MCF 10A (cell line): ENCODE results near the gene AK6. TPM values are rescaled to one million over a fixed set of nuclear protein-coding genes. Genes with fewer than 3 reads are reported as not detected.

Source experiments
- BruUV-seq: library from RNA; stranded (reverse); fragments of 400-500 nt; replicated peaks from 2 replicates; lab custom pipeline; 2021; lab: Mats Ljungman, UMichigan
- CTCF ChIA-PET: fragments of 300-600 bp; sonication (Branson Sonifier 250); formaldehyde crosslinking; extraction: SDS; loops from one replicate; lab custom pipeline; 2021; ENCODE audit warnings: antibody characterized with exemption, inconsistent platforms; lab: Yijun Ruan, JAX
- POLR2A ChIA-PET: fragments of 300-600, 350-650 bp; sonication (Branson Sonifier 250); formaldehyde crosslinking; extraction: SDS; loops from one replicate; lab custom pipeline; 2020; ENCODE audit warnings: antibody characterized with exemption, inconsistent platforms; lab: Yijun Ruan, JAX
- DNase-seq: peaks from one replicate; pipeline ENCODE4 v3.0.0-alpha.2; 2018; ENCODE audit not compliant: unreplicated experiment
- H3K27ac Mint-ChIP-seq: one replicate; pipeline ENCODE4 v1.8.0; 2022; ENCODE audit warnings: mild to moderate bottlenecking, low read depth, mixed read lengths; ENCODE audit not compliant: unreplicated experiment
- H3K27me3 Mint-ChIP-seq: one replicate; pipeline ENCODE4 v1.8.0; 2022; ENCODE audit warnings: mixed read lengths; ENCODE audit not compliant: insufficient read depth, unreplicated experiment
- H3K36me3 Mint-ChIP-seq: one replicate; pipeline ENCODE4 v1.8.0; 2022; ENCODE audit warnings: mild to moderate bottlenecking, moderate library complexity, mixed read lengths; ENCODE audit not compliant: insufficient read depth, unreplicated experiment
- H3K4me1 Mint-ChIP-seq: one replicate; pipeline ENCODE4 v1.8.0; 2022; ENCODE audit warnings: mixed read lengths; ENCODE audit not compliant: insufficient read depth, unreplicated experiment
- H3K4me3 Mint-ChIP-seq: one replicate; pipeline ENCODE4 v1.8.0; 2022; ENCODE audit warnings: mild to moderate bottlenecking, moderate library complexity, mixed read lengths; ENCODE audit not compliant: unreplicated experiment
- H3K9me3 Mint-ChIP-seq: one replicate; pipeline ENCODE4 v1.8.0; 2022; ENCODE audit warnings: mixed read lengths; ENCODE audit not compliant: unreplicated experiment
- intact Hi-C: fragments of 100-400 bp; cut with micrococcal nuclease; formaldehyde crosslinking; loops from 2 replicates; pipeline ENCODE4 v1.14.1; 2022
- total RNA-seq: library from RNA; stranded (reverse); gene quantifications from 2 replicates; pipeline ENCODE4 v1.2.3, GENCODE V29; 2022
- TF ChIP-seq, protein P1 (sequence below): fragments of 200-600 bp; IDR thresholded peaks from one replicate; pipeline ENCODE4 v1.8.0; 2022; ENCODE audit warnings: antibody characterized with exemption, mild to moderate bottlenecking; ENCODE audit not compliant: unreplicated experiment

The AK6 gene
- total RNA-seq, 1 experiment from 2014 or later = 52.4 TPM

DNA sequence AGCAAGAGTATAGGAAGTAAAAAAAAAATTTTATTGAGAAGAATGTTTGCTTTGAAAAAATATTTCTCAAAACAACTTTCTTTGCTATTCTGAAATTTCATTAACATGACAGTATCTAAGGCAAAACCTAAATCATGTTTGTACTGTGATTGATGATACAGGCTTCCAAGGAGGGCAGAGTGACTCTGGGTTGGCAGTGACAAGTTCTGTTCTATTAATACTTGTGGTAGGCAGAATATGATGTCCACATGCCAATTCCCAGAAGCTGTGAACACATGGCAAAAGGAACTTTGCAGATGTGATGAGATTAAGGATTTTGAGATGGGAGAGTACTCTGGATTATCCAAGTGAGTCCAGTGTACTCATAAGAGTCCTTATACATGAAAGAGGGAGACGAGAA, 53.3 kb downstream of the AK6 start:
- Mint-ChIP-seq H3K27me3 (no peaks in the 10 kb centered on the region), H3K9me3 (no peaks in the 10 kb centered on the region), H3K4me3 (no peak overlapping the region), H3K27ac (no peak overlapping the region), H3K4me1 (no peaks in the 10 kb centered on the region), H3K36me3 (peaks cover 28% of the 10 kb centered on the region)
- TF ChIP-seq, protein P1, sequence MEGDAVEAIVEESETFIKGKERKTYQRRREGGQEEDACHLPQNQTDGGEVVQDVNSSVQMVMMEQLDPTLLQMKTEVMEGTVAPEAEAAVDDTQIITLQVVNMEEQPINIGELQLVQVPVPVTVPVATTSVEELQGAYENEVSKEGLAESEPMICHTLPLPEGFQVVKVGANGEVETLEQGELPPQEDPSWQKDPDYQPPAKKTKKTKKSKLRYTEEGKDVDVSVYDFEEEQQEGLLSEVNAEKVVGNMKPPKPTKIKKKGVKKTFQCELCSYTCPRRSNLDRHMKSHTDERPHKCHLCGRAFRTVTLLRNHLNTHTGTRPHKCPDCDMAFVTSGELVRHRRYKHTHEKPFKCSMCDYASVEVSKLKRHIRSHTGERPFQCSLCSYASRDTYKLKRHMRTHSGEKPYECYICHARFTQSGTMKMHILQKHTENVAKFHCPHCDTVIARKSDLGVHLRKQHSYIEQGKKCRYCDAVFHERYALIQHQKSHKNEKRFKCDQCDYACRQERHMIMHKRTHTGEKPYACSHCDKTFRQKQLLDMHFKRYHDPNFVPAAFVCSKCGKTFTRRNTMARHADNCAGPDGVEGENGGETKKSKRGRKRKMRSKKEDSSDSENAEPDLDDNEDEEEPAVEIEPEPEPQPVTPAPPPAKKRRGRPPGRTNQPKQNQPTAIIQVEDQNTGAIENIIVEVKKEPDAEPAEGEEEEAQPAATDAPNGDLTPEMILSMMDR = no peak
- no TSS peak for BruUV-seq
- intact Hi-C loops = no loop called here
- CTCF ChIA-PET = no interaction called here
- POLR2A ChIA-PET = no interaction called here
- DNase-seq = no peak

DNA sequence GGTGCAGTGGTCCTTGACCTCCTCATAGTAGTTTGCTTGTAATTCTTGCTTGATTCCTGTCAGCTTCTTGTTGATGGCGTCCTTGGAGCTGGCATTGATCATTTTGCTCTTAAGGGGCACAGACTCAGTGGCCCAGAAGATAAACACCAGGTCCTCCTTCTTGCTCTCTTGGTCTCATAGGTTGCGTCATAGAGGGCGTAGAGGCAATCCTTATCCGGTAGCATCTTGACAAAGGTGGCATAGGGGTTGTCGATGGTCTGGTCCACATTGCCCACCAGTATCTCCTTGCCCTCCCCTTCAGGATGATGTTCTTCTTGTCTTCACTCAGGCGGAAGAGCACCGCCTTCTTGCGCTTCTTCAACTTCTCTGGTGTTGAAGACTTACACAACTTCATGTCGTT, 55.9 kb downstream of the AK6 start:
- Mint-ChIP-seq H3K27ac (no peak overlapping the region), H3K4me3 (no peak overlapping the region), H3K9me3 (no peaks in the 10 kb centered on the region), H3K27me3 (no peaks in the 10 kb centered on the region), H3K36me3 (peaks cover 19% of the 10 kb centered on the region), H3K4me1 (no peaks in the 10 kb centered on the region)
- intact Hi-C loops = no loop called here
- CTCF ChIA-PET = no interaction called here
- POLR2A ChIA-PET = no interaction called here
- TF ChIP-seq, protein P1 = no peak
- no TSS peak for BruUV-seq
- no peak for DNase-seq

- Mint-ChIP-seq H3K4me1 (no peaks in the 10 kb centered on the region), H3K9me3 (no peaks in the 10 kb centered on the region), H3K27me3 (no peaks in the 10 kb centered on the region), H3K4me3 (no peak overlapping the region), H3K36me3 (peaks cover 13% of the 10 kb centered on the region), H3K27ac (no peak overlapping the region)
- BruUV-seq = no TSS peak
- ChIA-PET CTCF (no interaction called here), POLR2A (no interaction called here)
- TF ChIP-seq, protein P1 = no peak
- no peak for DNase-seq
- intact Hi-C loops = no loop called here
These were observed 56.7 kb downstream of the AK6 start for GRCh38 chr5:69312459-69313160.

DNA sequence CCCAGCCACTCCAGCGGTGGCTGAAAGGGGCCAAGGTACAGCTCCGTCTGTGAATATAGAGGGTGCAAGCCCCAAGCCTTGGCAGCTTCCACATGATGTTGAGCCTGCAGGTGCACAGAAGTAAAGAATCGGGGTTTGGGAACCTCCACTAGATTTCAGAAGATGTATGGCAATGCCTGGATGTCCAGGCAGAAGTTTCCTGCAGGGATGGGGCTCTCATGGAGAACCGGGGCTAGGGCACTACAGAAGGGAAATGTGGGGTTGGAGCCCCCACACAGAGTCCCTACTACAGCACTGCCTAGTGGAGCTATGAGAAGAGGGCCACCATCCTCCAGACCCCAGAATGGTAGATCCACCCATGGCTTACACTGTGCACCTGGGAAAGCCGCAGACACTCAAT, 59.9 kb downstream of the AK6 start:
- ChIA-PET CTCF (no interaction called here), POLR2A (no interaction called here)
- Mint-ChIP-seq H3K4me1 (no peaks in the 10 kb centered on the region), H3K27ac (no peak overlapping the region), H3K4me3 (no peak overlapping the region), H3K9me3 (no peaks in the 10 kb centered on the region), H3K36me3 (peaks cover 23% of the 10 kb centered on the region), H3K27me3 (no peaks in the 10 kb centered on the region)
- TF ChIP-seq, protein P1 = no peak
- no TSS peak for BruUV-seq
- intact Hi-C loops = no loop called here
- no peak for DNase-seq
